B cell (primary cell): ENCODE results near the gene TLR3. TPM values are rescaled to one million over a fixed set of nuclear protein-coding genes. Genes with fewer than 3 reads are reported as not detected.

ENCODE experiments used
- ATAC-seq: fragments of 200-7000 bp; cut with Tn5 transposase; one replicate; pipeline ENCODE4 v1.10.0; 2021; ENCODE audit warnings: low read depth, mild to moderate bottlenecking, moderate number of reproducible peaks, moderate library complexity
- CTCF ChIA-PET: fragments of 350-600 bp; sonication (Branson Sonifier 250); formaldehyde crosslinking; loops from one replicate; lab custom pipeline; 2021; ENCODE audit warnings: antibody characterized with exemption, inconsistent platforms; lab: Charles Lee
- POLR2A ChIA-PET: fragments of 350-600 bp; sonication (Branson Sonifier 250); formaldehyde crosslinking; loops from one replicate; lab custom pipeline; 2021; ENCODE audit warnings: antibody characterized with exemption; lab: Charles Lee
- DNase-seq: peaks from one replicate; pipeline ENCODE4 v3.0.0; 2013
- H2AFZ ChIP-seq: 2 replicates; pipeline ENCODE4 v1.6.1; 2012; ENCODE audit warnings: mild to moderate bottlenecking, low read depth, low read length; ENCODE audit not compliant: insufficient read depth, poor library complexity, severe bottlenecking
- H3K27ac ChIP-seq, 2 donors: 1 replicate in 1 of 2; 2 replicates in 1 of 2; pipeline ENCODE4 v1.5.1; 2012 to 2013; ENCODE audit warnings: low read length in 2 of 2, mild to moderate bottlenecking in 2 of 2, moderate library complexity in 1 of 2
- H3K27me3 ChIP-seq, 4 experiments: fragments of 200-600 bp in 1 of 4; sonication (generic) in 1 of 4; replicated peaks in 1 of 4; 1 replicate in 2 of 4; 2 replicates in 2 of 4; pipeline versions ENCODE4 v1.6.1 to v1.7.0; 2013 to 2016; ENCODE audit warnings: low read length in 3 of 4, mild to moderate bottlenecking in 2 of 4, mixed read lengths in 1 of 4, moderate library complexity in 1 of 4; ENCODE audit not compliant: insufficient read depth in 4 of 4, control insufficient read depth in 3 of 4; ENCODE audit errors: control extremely low read depth in 1 of 4
- H3K36me3 ChIP-seq, 2 experiments: replicated peaks in 1 of 2; 1 replicate in 1 of 2; 2 replicates in 1 of 2; pipeline versions ENCODE4 v1.6.1 to v1.7.1; 2013; ENCODE audit warnings: low read length in 1 of 2; ENCODE audit not compliant: insufficient read depth in 2 of 2, control insufficient read depth in 1 of 2; ENCODE audit errors: control extremely low read depth in 1 of 2, extremely low read depth in 1 of 2
- H3K4me1 ChIP-seq, 2 donors: fragments of 200-600 bp in 1 of 2; sonication (generic) in 1 of 2; 1 replicate in 1 of 2; 2 replicates in 1 of 2; pipeline versions ENCODE4 v1.5.1 to v1.6.1; 2013 to 2017; ENCODE audit warnings: low read length in 2 of 2; ENCODE audit not compliant: control insufficient read depth in 2 of 2, insufficient read depth in 2 of 2
- H3K4me2 ChIP-seq: replicated peaks from 2 replicates; pipeline ENCODE3; 2012; ENCODE audit warnings: mild to moderate bottlenecking, low read depth, low read length; ENCODE audit not compliant: poor library complexity, severe bottlenecking
- H3K4me3 ChIP-seq, 5 experiments: fragments of 200-600 bp in 1 of 5; sonication (generic) in 1 of 5; 1 replicate in 3 of 5; 2 replicates in 2 of 5; pipeline versions ENCODE4 v1.5.1 to v1.7.0; 2011 to 2016; ENCODE audit warnings: low read length in 4 of 5, mild to moderate bottlenecking in 4 of 5, low read depth in 2 of 5, control low read depth in 1 of 5, moderate library complexity in 1 of 5; ENCODE audit not compliant: insufficient read depth in 1 of 5; ENCODE audit errors: control extremely low read depth in 1 of 5, extremely low read depth in 1 of 5
- H3K79me2 ChIP-seq: fragments of 200-600 bp; sonication (generic); one replicate; pipeline ENCODE4 v1.6.0; 2016; ENCODE audit warnings: low read length; ENCODE audit not compliant: control insufficient read depth, insufficient read depth
- H3K9ac ChIP-seq: fragments of 200-600 bp; sonication (generic); 2 replicates; pipeline ENCODE4 v1.6.1; 2017; ENCODE audit warnings: mild to moderate bottlenecking, low read length, moderate library complexity
- H3K9me3 ChIP-seq, 3 donors: one replicate each; pipeline versions ENCODE4 v1.6.1 to v1.7.1; 2013; ENCODE audit warnings: low read length in 2 of 3; ENCODE audit not compliant: control insufficient read depth in 2 of 3, insufficient read depth in 1 of 3; ENCODE audit errors: control extremely low read depth in 1 of 3
- H4K20me1 ChIP-seq: 2 replicates; pipeline ENCODE4 v1.6.0; 2012; ENCODE audit warnings: mild to moderate bottlenecking, low read length; ENCODE audit not compliant: insufficient read depth, control insufficient read depth, poor library complexity, severe bottlenecking
- H3K27ac Mint-ChIP-seq: one replicate; pipeline ENCODE4 v1.8.0; 2021; ENCODE audit warnings: mixed read lengths
- H3K27me3 Mint-ChIP-seq: one replicate; pipeline ENCODE4 v1.8.0; 2021; ENCODE audit warnings: mixed read lengths
- H3K4me1 Mint-ChIP-seq: one replicate; pipeline ENCODE4 v1.8.0; 2021; ENCODE audit warnings: mixed read lengths
- H3K4me3 Mint-ChIP-seq: one replicate; pipeline ENCODE4 v1.8.0; 2021; ENCODE audit warnings: mixed read lengths
- H3K9me3 Mint-ChIP-seq: one replicate; pipeline ENCODE4 v1.8.0; 2022; ENCODE audit warnings: mixed read lengths; ENCODE audit not compliant: insufficient read depth
- EZH2 ChIP-seq: IDR thresholded peaks from 2 replicates; pipeline ENCODE4 v1.6.1; 2012; ENCODE audit warnings: borderline replicate concordance, low read depth, mild to moderate bottlenecking, moderate library complexity, low read length; ENCODE audit not compliant: insufficient read depth, poor library complexity, severe bottlenecking
- WGBS: methylation state at CpG from one replicate; pipeline ENCODE4 v1.1.5; 2013; ENCODE audit warnings: missing lambda C conversion rate; ENCODE audit not compliant: insufficient coverage; 5-methylcytosine and 5-hydroxymethylcytosine counted together
- intact Hi-C: fragments of 100-400 bp; cut with micrococcal nuclease; formaldehyde crosslinking; loops from one replicate; pipeline ENCODE4 v1.10.0; 2022
- polyA plus RNA-seq: library from polyadenylated mRNA; depleted of rRNA; stranded (reverse); fragments of >200 nt; gene quantifications from 2 replicates; pipeline ENCODE4 v1.2.3, GENCODE V29; 2012
- total RNA-seq, 2 donors: library from RNA; stranded (reverse); fragments of 120-200 nt in 1 of 2; gene quantifications; 1 replicate in 1 of 2; 2 replicates in 1 of 2; pipeline versions ENCODE4 v1.2.3 to v1.2.4, GENCODE V29; 2013 to 2022
- TF ChIP-seq, protein P1 (sequence below): fragments of 200-600 bp; IDR thresholded peaks from one replicate; pipeline ENCODE4 v1.8.0; 2022; ENCODE audit warnings: antibody characterized with exemption, mild to moderate bottlenecking

TLR3 gene
- total and polyA plus RNA-seq, 2 donors (not counting 1 experiment from before 2014, with no cell fraction given), result not detected

DNA sequence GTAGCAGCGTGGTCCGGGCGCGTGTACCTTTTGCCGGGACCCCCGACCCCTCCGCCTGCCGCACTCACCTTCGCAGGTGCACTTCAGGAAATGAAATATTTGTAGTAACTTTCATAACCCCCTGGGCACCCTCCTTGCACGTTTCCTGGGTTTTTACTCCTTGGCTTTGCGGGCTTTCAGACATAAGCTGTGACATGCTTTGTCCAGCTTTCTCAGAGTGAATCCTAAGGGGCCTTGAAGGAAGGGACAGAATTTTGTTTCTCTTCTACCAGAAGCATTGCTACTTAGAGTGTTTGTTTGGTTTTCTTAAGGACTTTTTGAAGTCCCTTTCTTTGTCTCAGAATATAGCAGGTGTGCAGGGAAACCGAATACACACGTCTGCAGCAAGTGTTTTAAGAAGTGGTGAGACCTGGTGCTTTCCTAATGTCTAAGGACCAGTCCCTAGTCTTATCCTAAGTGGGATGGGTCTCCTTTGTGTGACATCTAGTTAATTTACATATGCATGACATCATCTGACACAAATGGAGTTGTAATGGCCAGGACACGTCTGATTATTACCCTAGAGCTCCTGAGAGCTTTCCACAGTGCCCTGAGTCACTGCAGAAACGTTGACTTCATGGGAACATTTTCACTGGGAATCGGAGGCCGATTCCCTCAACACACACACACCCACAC, 36.8 kb downstream of the TLR3 start:
- ChIA-PET POLR2A (no interaction called here), CTCF (interaction anchor here (1.4 kb wide), 1 partner anchor 68 kb away, joined by 3 read pairs; no protein-coding TSS in a partner anchor)
- Mint-ChIP-seq H3K9me3 (no peaks in the 10 kb centered on the region), H3K4me3 (peak overlapping the region; percentile 80), H3K4me1 (peaks cover 5% of the 10 kb centered on the region), H3K27ac (no peak overlapping the region), H3K27me3 (peaks cover 63% of the 10 kb centered on the region)
- H3K36me3 ChIP-seq, result no peaks in the 10 kb centered on the region
- TF ChIP-seq EZH2, result no peak
- TF ChIP-seq, protein P1, sequence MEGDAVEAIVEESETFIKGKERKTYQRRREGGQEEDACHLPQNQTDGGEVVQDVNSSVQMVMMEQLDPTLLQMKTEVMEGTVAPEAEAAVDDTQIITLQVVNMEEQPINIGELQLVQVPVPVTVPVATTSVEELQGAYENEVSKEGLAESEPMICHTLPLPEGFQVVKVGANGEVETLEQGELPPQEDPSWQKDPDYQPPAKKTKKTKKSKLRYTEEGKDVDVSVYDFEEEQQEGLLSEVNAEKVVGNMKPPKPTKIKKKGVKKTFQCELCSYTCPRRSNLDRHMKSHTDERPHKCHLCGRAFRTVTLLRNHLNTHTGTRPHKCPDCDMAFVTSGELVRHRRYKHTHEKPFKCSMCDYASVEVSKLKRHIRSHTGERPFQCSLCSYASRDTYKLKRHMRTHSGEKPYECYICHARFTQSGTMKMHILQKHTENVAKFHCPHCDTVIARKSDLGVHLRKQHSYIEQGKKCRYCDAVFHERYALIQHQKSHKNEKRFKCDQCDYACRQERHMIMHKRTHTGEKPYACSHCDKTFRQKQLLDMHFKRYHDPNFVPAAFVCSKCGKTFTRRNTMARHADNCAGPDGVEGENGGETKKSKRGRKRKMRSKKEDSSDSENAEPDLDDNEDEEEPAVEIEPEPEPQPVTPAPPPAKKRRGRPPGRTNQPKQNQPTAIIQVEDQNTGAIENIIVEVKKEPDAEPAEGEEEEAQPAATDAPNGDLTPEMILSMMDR, result no peak
- peak overlapping the region; percentile 83 for H3K4me2 ChIP-seq
- peaks cover 0 to 8% (median 0%) of the 10 kb centered on the region in 3 donors for H3K9me3 ChIP-seq
- peak; percentile 24 for DNase-seq
- H2AFZ ChIP-seq, result peak overlapping the region; percentile 56
- WGBS, result 4% methylated on average over 10 of the region's 17 CpGs
- peaks cover 13 to 19% of the 10 kb centered on the region in 2 donors for H3K4me1 ChIP-seq
- H3K79me2 ChIP-seq, result no peaks in the 10 kb centered on the region
- H4K20me1 ChIP-seq, result no peaks in the 10 kb centered on the region
- no peak overlapping the region for H3K27ac ChIP-seq
- peaks cover 0 to 40% (median 22%) of the 10 kb centered on the region in 4 experiments for H3K27me3 ChIP-seq
- intact Hi-C loops, result no loop called here
- H3K9ac ChIP-seq, result peak overlapping the region; percentile 43
- no peak for ATAC-seq
- H3K4me3 ChIP-seq, result peak overlapping the region in 2 of 5 experiments; percentile 5 to 42

DNA sequence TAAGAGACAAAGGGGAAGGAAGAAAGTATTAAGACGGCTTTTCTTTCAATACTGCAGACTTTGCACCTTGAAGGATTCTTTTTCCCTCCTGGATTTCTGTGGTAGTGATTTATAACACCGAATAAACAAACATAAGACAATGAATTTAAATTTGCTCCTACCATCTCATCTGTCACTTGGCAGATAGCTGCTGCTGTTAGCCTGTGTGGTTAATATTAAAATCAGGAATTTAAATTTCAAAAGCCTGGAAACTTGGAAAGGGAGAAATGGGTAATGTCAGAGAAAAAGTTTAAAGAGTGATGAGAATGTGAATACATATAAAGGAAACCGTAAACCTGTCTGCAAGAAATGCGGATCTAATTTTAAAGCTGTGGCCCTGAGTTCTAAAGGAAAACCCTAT, 39.0 kb downstream of the TLR3 start:
- H3K27ac ChIP-seq, result no peak overlapping the region
- H3K9me3 Mint-ChIP-seq, result no peaks in the 10 kb centered on the region
- WGBS, result no CpG with 5 or more reads among the region's 4 CpGs
- ChIA-PET CTCF (no interaction called here), POLR2A (no interaction called here)
- peaks cover 51% of the 10 kb centered on the region for H3K27me3 Mint-ChIP-seq
- no peaks in the 10 kb centered on the region for H4K20me1 ChIP-seq
- no peak overlapping the region for H3K4me3 Mint-ChIP-seq
- H2AFZ ChIP-seq, result no peak overlapping the region
- no peaks in the 10 kb centered on the region for H3K36me3 ChIP-seq
- H3K27ac Mint-ChIP-seq, result no peak overlapping the region
- peaks cover 5% of the 10 kb centered on the region for H3K4me1 Mint-ChIP-seq
- intact Hi-C loops, result no loop called here
- no peak for TF ChIP-seq EZH2
- TF ChIP-seq, protein P1, result no peak
- H3K9me3 ChIP-seq, result peaks cover 0 to 8% (median 0%) of the 10 kb centered on the region in 3 donors
- no peak for DNase-seq
- H3K79me2 ChIP-seq, result no peaks in the 10 kb centered on the region
- ATAC-seq, result no peak
- peaks cover 0 to 39% (median 20%) of the 10 kb centered on the region in 4 experiments for H3K27me3 ChIP-seq
- no peak overlapping the region for H3K9ac ChIP-seq
- H3K4me2 ChIP-seq, result no peak overlapping the region
- peaks cover 13 to 19% of the 10 kb centered on the region in 2 donors for H3K4me1 ChIP-seq
- H3K4me3 ChIP-seq, result no peak overlapping the region
